Erythroblast (primary cell): ENCODE measurements around the gene TNRC6B.

ENCODE experiments used
- GATA1 ChIP-seq: IDR thresholded peaks from 2 replicates; pipeline ENCODE4 v1.6.1; 2011; ENCODE audit warnings: low read depth, mild to moderate bottlenecking, control low read depth, low read length, moderate library complexity
- POLR2A ChIP-seq: IDR thresholded peaks from 2 replicates; pipeline ENCODE4 v1.6.1; 2011; ENCODE audit warnings: mild to moderate bottlenecking, low read length

DNA sequence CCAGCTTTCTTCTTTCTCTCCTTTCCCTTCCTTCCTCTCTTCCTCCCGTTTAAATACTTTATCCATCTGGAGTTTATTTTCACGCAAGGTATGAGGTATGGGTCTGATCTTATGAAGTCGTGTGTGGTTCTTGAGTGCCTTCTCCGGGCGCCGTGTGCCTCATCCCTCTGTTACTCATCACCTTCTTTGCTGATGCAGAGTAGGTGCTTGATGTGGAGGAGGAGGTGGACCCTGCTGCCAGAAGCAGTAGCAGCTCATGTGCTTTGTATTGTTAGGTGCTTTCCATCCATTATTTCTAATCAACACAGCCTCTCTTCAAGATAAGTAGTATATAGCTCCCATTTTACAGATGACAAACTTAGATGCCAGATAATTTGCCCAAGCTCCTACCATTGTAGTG is 47.0 kb downstream of the TNRC6B start:
- TF ChIP-seq POLR2A, result no peak
- no peak for TF ChIP-seq GATA1
